ENCODE results near the gene RNASE7.

DNA sequence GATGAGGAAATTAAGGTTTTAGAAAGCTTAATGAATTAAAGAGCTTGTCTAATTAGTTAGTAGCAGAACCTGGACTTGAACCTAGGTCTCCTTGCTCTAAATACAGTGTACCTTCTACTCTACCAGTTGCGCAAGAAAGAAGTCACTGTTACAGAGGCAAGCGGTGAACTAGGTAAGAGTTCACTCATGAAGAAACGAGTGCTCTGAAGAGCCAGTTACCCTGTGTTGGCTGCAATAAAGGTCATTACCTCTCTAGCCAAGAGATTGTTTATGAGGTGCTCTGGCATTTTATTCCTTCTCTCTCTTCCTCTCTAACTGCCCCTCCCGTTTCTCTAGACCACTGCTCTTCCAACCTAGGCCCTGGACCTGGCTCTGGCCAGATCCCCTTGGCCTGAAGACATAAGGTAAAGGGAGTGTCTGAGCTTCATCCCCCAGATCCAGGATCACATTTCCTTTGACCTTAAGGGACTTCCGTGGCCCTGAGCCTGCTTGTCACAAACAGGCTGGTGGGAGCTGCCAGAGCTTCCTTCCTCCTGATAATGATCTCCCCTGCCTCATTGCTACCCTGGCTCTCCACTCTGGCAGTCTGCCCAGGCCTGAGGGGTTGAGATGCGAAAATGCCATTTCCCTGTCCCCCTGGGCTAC lies 1.9 kb downstream of the RNASE7 start:
- TF ChIP-seq CTCF (IDR thresholded peaks at IDR 0.05) (no peak), POLR2A (IDR thresholded peaks at IDR 0.05) (no peak)

All from prostate gland (tissue), 2 donors.